ENCODE measurements around the gene RPUSD2. TPM values are rescaled to one million over a fixed set of nuclear protein-coding genes. Genes with fewer than 3 reads are reported as not detected.

Gene RPUSD2
- total and polyA plus RNA-seq, 2 donors (not counting 3 experiments of a cell fraction or from before 2014, with no cell fraction given) = 7.0 to 11.4 TPM

DNA sequence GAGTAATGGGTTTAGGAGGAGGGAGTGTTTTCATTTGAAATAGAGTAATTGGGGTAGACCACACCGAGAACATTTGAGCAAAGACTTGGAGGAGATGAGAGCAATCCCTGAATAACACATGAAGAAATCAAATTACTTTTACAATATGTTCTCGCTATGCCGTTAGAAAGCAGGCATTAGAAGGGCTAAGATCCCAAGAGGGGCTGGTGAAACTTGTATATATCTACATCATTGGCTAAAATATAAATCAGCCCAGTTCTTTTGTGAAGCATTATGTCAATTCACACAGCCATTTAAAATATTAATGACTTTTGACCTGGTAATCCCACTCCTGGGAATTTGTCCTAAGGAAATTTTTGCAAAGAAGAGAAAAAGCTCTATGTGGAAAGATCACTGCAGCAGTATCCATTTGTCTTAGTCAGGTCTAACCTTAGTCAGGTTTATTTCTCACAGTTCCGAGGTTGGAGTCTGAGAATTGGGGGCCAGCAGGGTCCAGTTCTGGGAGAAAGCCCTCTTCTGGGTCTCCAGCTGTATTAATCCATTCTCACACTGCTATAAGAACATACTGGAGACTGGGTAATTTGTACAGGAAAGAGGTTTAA, 35.2 kb upstream of the RPUSD2 start:
- no peaks in the 10 kb centered on the region for H3K9me3 ChIP-seq (replicated peaks; ENCODE audit: control insufficient read depth, insufficient read depth, low read length)
- H3K27ac ChIP-seq (ENCODE audit: insufficient read depth, low read depth, low read length) = no peak overlapping the region
- POLR2A ChIA-PET = no interaction called here
- intact Hi-C loops (cut with micrococcal nuclease) (no loop called here), dilution Hi-C loops (cut with MboI; ENCODE audit: extremely low pct_ligation_motif_present, low sequenced_read_pairs) (no loop called here)
- no peak overlapping the region for H2AFZ ChIP-seq (ENCODE audit: low read depth, low read length)
- no peaks in the 10 kb centered on the region for H3K79me2 ChIP-seq (ENCODE audit: control insufficient read depth, insufficient read depth, low read length)
- no peaks in the 10 kb centered on the region for H4K20me1 ChIP-seq (replicated peaks; ENCODE audit: control insufficient read depth, extremely low read depth, insufficient read depth, low read length)
- no peak for FAIRE-seq
- CTCF ChIA-PET = no interaction called here
- no peak overlapping the region for H3K4me3 ChIP-seq (replicated peaks in 1 of 3; ENCODE audit: insufficient read depth in 1 of 3, low read depth in 1 of 3, low read length in 3 of 3)
- no peaks in the 10 kb centered on the region for H3K9me1 ChIP-seq (replicated peaks; ENCODE audit: control insufficient read depth, extremely low read depth, insufficient read depth, low read length)
- H3K36me3 ChIP-seq (ENCODE audit: control insufficient read depth in 2 of 2, extremely low read depth in 1 of 2, insufficient read depth in 2 of 2, low read length in 2 of 2) = no peaks in the 10 kb centered on the region
- BruUV-seq (replicated peaks) = no TSS peak
- H3K4me1 ChIP-seq (ENCODE audit: control insufficient read depth, extremely low read depth, insufficient read depth, low read length) = no peaks in the 10 kb centered on the region
- H3K4me2 ChIP-seq (ENCODE audit: insufficient read depth, low read length) = no peak overlapping the region
- no peaks in the 10 kb centered on the region for H3K27me3 ChIP-seq (ENCODE audit: control insufficient read depth in 2 of 2, insufficient read depth in 2 of 2, low read length in 2 of 2)
- no peak for DNase-seq (ENCODE audit: low read depth, low spot score)
- H3K9ac ChIP-seq (replicated peaks; ENCODE audit: extremely low read depth, insufficient read depth, low read length) = no peak overlapping the region
- TF ChIP-seq EZH2 (IDR thresholded peaks at IDR 0.05; ENCODE audit: borderline replicate concordance, low read depth, low read length, severe bottlenecking) (no peak), POLR2A (IDR thresholded peaks at IDR 0.05; ENCODE audit: low read depth, low read length) (no peak), MYC (IDR thresholded peaks at IDR 0.05; ENCODE audit: low read depth, low read length) (no peak), JUN (IDR thresholded peaks at IDR 0.05; ENCODE audit: borderline replicate concordance, insufficient read depth, insufficient read length, low read depth) (no peak), POLR2AphosphoS5 (IDR thresholded peaks at IDR 0.05; ENCODE audit: insufficient read depth, low read depth, low read length) (no peak)
- TF ChIP-seq, protein P1, sequence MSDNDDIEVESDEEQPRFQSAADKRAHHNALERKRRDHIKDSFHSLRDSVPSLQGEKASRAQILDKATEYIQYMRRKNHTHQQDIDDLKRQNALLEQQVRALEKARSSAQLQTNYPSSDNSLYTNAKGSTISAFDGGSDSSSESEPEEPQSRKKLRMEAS (IDR thresholded peaks at IDR 0.05; ENCODE audit: insufficient read depth, insufficient read length) = no peak
- TF ChIP-seq, protein P2, sequence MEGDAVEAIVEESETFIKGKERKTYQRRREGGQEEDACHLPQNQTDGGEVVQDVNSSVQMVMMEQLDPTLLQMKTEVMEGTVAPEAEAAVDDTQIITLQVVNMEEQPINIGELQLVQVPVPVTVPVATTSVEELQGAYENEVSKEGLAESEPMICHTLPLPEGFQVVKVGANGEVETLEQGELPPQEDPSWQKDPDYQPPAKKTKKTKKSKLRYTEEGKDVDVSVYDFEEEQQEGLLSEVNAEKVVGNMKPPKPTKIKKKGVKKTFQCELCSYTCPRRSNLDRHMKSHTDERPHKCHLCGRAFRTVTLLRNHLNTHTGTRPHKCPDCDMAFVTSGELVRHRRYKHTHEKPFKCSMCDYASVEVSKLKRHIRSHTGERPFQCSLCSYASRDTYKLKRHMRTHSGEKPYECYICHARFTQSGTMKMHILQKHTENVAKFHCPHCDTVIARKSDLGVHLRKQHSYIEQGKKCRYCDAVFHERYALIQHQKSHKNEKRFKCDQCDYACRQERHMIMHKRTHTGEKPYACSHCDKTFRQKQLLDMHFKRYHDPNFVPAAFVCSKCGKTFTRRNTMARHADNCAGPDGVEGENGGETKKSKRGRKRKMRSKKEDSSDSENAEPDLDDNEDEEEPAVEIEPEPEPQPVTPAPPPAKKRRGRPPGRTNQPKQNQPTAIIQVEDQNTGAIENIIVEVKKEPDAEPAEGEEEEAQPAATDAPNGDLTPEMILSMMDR (IDR thresholded peaks at IDR 0.05; ENCODE audit: extremely low read depth in 1 of 2, insufficient read depth in 1 of 2, low read depth in 1 of 2, low read length in 2 of 2) = no peak
